GM19043 (cell line): ENCODE results near the gene KDM6A.
"Not testable (repeated sequence)": the region's sequence is repeated elsewhere in the genome, so short reads cannot be mapped to it uniquely, and the experiment has no call there.

Experiments used
- ATAC-seq: cut with Tn5 transposase; IDR thresholded peaks from one replicate; pipeline ENCODE4 v1.9.1; 2021; ENCODE audit warnings: low read depth; ENCODE audit not compliant: unreplicated experiment

The KDM6A gene

DNA sequence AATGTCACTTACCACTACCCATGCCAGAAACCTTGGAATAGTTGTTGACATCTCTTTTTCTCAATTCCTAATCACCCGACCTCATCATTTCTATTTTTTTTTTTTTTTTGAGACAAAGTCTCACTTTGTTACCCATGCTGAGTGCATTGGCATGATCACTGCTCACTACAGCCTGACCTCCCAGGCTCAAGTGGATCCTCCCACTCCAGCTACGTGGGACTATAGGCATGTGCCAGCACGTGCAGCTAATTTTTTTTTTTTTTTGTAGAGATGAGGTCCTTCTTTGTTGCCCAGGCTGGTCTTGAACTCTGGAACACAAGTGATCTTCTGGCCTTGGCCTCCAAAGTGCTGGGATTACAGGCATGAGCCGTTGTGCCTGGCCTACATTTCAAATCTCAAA is 12.0 kb downstream of the KDM6A start:
- no peak for ATAC-seq

DNA sequence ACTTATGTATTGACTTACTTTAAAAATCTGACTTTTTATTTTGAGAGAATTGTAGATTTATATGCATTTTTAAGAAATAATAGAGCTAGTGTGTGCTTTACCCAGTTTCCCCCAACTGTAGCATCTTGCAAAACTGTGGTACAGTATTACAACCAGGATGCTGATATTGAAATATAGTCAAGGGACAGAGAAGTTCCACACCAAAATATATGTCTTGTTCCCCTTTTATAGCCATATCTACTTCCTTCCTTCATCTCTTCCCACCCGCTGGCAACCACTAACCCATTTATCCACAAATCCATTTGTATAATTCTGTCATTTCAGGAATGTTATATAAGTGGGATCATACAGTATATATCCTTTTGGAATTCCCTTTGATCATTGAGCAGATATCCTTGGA is 16.8 kb downstream of the KDM6A start:
- no peak for ATAC-seq

DNA sequence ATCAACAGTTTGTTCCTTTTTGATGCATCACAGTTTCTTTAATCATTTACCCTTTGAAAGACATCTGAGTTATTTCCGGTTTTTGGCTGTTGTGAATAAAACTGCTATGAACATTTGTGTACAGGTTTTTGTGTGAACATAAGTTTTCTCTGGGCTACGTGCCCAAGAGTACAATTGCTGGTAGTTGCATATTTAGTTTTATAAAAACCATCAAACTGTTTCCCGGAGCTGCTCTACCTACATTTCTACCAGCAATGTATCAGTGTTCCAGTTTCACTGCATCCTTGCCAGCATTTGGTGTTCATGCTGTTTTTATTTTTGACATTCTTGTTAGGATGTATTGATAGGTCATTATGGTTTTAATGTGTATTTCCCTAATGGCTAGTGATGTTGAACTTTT is 17.3 kb downstream of the KDM6A start:
- ATAC-seq, result no peak

- ATAC-seq, result not testable (repeated sequence)
Measured at GRCh38 chrX:44890687-44891086, 17.7 kb downstream of the KDM6A start.

DNA sequence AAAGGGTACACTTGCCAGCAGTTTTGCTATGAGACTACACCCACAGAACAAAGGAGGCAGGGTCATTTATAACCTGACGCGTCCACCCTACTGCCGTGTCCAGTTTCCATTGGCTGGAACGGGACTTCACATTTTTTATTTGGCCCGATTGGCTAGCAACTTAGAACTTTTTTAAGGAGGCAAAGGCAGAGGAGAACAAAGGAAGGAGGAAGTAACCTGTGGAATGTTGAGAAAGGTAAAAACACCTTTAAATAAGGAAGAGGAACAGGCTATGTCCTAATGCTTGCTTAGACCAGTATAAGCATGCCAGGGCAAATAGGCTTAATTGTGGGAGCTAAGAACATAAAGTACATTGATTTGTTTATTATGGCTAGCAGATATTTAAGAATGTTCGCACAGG is 18.7 kb downstream of the KDM6A start:
- no peak for ATAC-seq

DNA sequence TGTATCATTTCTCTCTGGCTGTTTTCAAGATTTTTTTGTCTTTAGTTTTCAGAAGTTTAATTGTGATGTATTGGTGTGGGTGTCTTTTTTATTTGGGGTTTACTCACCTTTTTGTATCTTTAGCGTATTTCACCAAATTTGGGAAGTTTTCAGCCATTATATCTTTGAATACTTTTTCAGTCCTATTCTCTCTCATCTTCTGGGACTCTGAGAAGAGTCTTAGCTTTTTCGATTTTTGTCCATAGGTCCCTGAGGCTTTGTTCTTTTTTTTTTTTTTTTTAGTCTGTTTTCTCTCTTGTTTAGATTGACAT is 23.8 kb downstream of the KDM6A start:
- ATAC-seq, result no peak

- ATAC-seq, result no peak
Measured at GRCh38 chrX:44897539-44897938, 24.6 kb downstream of the KDM6A start.

GRCh38 chrX:44898411-44899221 is 25.6 kb downstream of the KDM6A start:
- no peak for ATAC-seq

GRCh38 chrX:44899946-44900345 is 27.0 kb downstream of the KDM6A start:
- no peak for ATAC-seq

DNA sequence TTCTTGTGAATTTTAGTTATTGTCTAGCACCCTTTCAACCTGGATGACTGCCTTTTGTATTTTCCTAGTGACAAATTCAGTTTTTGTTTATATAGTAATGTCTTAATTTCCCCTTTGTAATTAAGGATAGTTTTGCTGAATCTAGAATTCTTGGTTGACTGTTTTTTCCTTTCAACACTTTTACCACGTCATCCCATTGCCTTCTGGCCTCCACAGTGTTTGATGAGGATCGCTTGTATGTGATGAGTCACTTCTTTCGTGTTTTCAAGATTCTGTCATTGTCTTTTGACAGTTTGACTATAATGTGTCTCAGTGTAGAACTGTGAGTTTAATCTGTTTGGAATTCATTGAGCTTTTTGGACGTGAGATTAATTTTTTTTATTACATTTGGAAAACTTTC is 30.1 kb downstream of the KDM6A start:
- no peak for ATAC-seq

DNA sequence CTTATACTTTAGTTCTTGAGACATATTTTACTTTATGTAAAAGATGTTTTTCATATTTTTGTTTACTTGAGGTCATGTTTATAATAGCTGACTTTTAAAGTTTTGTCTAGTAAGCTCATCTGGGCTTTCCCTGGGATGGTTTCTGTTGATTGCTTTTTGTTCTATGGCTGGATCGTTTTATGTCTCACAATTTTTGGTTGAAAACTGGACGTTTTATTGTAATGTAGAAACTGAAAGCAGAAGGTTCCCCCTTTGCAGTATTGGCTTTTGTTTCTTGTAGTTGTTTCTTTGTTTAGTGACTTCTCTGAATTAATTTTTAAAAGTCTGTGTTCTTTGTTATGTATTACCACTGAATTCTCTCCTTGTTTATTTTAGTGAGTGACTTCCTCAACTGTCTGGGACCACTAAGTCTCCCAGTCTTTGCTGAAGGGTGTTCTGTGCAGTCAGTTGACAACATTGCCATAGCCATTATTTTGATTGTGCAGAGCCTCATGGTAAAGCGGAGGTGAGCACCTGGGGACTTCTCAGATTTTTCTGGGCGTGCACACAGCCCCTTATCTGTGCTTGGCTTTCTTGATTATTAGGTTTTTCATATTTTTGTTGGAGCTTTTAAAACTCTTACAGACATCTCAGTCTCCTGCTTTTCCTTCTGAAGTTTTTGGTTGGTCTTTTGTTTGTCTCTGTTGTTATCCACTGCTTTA is 31.0 kb downstream of the KDM6A start:
- ATAC-seq, result no peak

- no peak for ATAC-seq
Measured at GRCh38 chrX:44904542-44905115, 31.6 kb downstream of the KDM6A start.

DNA sequence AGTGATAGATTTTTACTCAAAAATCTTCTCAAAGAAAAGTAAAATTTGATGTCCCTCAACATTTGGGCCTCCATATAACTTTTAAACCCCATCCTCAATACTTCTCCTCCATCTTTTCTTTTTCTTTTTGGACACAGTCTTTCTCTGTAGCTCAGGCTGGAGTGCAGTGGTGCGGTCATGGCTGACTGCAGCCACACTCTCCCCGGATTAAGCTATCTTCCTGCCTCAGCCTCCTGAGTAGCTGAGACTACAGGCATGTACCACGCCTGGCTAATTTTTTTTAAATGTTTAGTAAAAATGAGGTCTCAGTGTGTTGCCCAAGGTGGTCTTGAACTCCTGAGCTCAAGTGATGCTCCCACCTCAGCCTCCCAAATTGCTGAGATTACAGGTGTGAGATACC is 33.1 kb downstream of the KDM6A start:
- no peak for ATAC-seq

GRCh38 chrX:44906542-44906941 is 33.6 kb downstream of the KDM6A start:
- no peak for ATAC-seq

DNA sequence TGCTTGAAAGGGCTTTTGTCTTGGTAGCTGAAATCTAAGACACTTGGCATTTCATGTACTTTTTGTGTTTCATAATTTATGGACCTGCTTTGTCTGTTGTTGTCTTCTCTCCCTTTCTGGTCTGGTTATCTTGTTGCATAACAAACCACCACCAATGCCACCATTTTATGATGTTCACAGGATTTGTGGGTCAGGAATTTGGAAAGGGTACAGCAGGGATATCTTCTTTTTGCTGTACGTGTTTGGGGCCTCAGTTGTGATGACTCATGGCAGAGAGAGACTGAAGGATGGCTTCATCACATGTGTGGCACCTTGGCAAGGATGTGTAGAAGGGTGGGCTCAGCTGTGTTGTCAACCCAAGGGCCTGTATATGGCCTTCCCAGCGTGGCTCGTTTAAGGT is 35.2 kb downstream of the KDM6A start:
- ATAC-seq, result no peak

- ATAC-seq, result no peak
Measured at GRCh38 chrX:44908827-44909226, 35.8 kb downstream of the KDM6A start.

DNA sequence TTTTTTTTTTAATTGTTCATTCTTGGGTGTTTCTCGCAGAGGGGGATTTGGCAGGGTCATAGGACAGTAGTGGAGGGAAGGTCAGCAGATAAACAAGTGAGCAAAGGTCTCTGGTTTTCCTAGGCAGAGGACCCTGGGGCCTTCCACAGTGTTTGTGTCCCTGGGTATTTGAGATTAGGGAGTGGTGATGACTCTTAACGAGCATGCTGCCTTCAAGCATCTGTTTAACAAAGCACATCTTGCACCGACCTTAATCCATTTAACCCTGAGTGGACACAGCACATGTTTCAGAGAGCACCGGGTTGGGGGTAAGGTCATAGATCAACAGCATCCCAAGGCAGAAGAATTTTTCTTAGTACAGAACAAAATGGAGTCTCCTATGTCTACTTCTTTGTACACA is 37.5 kb downstream of the KDM6A start:
- ATAC-seq, result not testable (repeated sequence)

GRCh38 chrX:44911074-44911600 is 38.1 kb downstream of the KDM6A start:
- not testable (repeated sequence) for ATAC-seq

DNA sequence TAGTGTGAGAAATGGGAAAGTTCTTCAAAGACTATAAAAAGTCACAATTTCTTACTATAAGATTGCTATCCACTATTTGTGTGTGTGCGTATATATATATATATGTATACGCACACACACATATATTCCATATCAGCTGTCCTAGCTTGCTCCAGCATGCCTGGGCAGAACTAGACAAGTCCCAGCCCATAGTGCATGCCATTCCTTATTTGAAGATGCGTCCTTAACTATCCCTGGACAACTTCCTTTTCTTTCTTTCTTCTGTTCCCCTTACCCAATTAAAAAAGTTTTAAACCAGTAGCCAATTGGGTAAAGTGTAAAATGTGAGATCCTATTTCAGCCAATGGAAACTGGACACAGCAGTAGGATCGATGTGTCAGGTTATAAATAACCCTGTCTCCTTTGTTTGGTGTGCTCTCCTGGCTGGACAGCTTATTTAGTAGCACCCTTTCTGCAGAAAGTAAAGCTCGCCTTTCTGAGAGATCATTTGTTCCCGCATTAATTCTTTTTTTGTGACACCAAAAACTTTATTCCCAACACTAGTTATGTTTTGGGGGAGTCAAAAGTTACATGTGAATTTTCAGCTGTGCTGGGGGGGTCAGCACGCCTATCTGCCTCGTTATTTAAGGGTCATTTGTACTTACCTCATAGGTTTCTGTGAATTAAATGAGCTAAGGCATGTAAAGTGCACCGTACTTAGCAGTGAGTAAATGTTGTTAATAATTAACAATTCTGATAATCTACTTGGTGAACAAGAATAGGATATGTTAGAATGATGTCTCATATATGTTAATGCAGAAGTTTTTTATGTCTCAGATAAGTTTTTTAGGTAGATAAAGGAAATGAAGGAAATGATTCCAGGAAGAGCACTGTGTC is 40.9 kb downstream of the KDM6A start:
- peak; percentile 30 for ATAC-seq

DNA sequence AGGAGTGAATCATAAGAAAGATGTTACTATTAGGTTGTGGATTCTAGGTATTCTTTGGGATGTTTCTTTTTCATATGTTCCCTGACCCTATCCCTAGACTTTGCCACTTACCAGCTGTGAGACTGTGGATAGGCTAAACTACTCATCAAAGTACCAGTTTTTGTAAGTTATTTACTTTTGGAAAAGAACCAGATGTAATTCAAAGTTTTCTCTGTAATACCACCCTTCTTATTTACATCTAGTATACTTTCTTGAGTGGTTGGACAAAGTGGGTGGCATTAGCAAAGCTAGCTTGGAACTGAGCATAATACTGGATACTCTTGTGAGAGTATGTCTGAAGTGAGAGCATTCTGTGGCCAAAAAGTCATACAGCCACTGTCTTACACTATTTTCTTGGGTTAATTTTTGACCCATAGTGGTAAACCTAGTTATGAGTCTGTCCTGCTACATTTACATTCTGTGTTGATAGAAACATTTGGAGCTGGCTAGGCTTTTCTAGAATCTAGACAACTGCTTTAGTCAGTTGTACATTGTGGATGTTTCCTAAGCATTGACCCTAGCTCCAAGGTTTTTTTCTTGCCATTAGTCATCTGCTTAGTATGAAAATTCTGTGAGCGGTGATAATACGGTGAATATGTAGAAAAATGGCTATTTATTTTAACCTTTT is 41.7 kb downstream of the KDM6A start:
- ATAC-seq, result peak; percentile 91
